Sigmoid colon (tissue), 4 donors: ENCODE measurements around the gene CDK2.

Experiments used
- POLR2A ChIP-seq, 2 donors: fragments of 450-650 bp; IDR thresholded peaks; one replicate each; pipeline ENCODE4 v1.6.1; 2016; ENCODE audit warnings: antibody characterized with exemption in 2 of 2, mild to moderate bottlenecking in 2 of 2, moderate library complexity in 2 of 2
- POLR2AphosphoS5 ChIP-seq, 4 donors: sonication (generic); formaldehyde crosslinking; IDR thresholded peaks; one replicate each; pipeline ENCODE4 v1.6.1; 2017; ENCODE audit warnings: antibody characterized with exemption in 4 of 4
- TF ChIP-seq, protein P1 (sequence below), 4 experiments: fragments of 450-650 bp in 3 of 4; fragments of 200-600 bp in 1 of 4; IDR thresholded peaks; one replicate each; pipeline ENCODE4 v1.5.1; 2016 to 2019; ENCODE audit warnings: antibody characterized with exemption in 4 of 4, mild to moderate bottlenecking in 3 of 4, moderate library complexity in 2 of 4

- TF ChIP-seq, protein P1, sequence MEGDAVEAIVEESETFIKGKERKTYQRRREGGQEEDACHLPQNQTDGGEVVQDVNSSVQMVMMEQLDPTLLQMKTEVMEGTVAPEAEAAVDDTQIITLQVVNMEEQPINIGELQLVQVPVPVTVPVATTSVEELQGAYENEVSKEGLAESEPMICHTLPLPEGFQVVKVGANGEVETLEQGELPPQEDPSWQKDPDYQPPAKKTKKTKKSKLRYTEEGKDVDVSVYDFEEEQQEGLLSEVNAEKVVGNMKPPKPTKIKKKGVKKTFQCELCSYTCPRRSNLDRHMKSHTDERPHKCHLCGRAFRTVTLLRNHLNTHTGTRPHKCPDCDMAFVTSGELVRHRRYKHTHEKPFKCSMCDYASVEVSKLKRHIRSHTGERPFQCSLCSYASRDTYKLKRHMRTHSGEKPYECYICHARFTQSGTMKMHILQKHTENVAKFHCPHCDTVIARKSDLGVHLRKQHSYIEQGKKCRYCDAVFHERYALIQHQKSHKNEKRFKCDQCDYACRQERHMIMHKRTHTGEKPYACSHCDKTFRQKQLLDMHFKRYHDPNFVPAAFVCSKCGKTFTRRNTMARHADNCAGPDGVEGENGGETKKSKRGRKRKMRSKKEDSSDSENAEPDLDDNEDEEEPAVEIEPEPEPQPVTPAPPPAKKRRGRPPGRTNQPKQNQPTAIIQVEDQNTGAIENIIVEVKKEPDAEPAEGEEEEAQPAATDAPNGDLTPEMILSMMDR (IDR thresholded peaks at IDR 0.05), result no peak
- TF ChIP-seq POLR2AphosphoS5 (IDR thresholded peaks at IDR 0.05), result peak in 1 of 4 donors; percentile 62
- peak in 1 of 2 donors; percentile 12 for TF ChIP-seq POLR2A (IDR thresholded peaks at IDR 0.05)
These were observed 33.3 kb upstream of the CDK2 start for GRCh38 chr12:55933169-55933798.
